Glutamatergic neuron (in vitro differentiated cells): ENCODE results near the gene TEX19. TPM values are rescaled to one million over a fixed set of nuclear protein-coding genes. Genes with fewer than 3 reads are reported as not detected.

Experiments used
- DNase-seq: peaks from one replicate; pipeline ENCODE4 v3.0.0; 2022
- H3K27ac Mint-ChIP-seq: one replicate; pipeline ENCODE4 v1.8.0; 2020; ENCODE audit warnings: mild to moderate bottlenecking, mixed read lengths, inconsistent platforms; ENCODE audit not compliant: unreplicated experiment
- H3K27me3 Mint-ChIP-seq: one replicate; pipeline ENCODE4 v1.8.0; 2020; ENCODE audit warnings: mild to moderate bottlenecking, moderate library complexity, mixed read lengths, inconsistent platforms; ENCODE audit not compliant: unreplicated experiment
- H3K36me3 Mint-ChIP-seq: one replicate; pipeline ENCODE4 v1.8.0; 2020; ENCODE audit warnings: mild to moderate bottlenecking, mixed read lengths, inconsistent platforms; ENCODE audit not compliant: unreplicated experiment
- H3K4me1 Mint-ChIP-seq: one replicate; pipeline ENCODE4 v1.8.0; 2020; ENCODE audit warnings: mild to moderate bottlenecking, low read depth, mixed read lengths, inconsistent platforms; ENCODE audit not compliant: unreplicated experiment
- H3K4me3 Mint-ChIP-seq: one replicate; pipeline ENCODE4 v1.8.0; 2020; ENCODE audit warnings: mild to moderate bottlenecking, mixed read lengths, inconsistent platforms; ENCODE audit not compliant: unreplicated experiment
- H3K9me3 Mint-ChIP-seq: one replicate; pipeline ENCODE4 v1.8.0; 2020; ENCODE audit warnings: mild to moderate bottlenecking, moderate library complexity, mixed read lengths, inconsistent platforms; ENCODE audit not compliant: unreplicated experiment
- CTCF ChIP-seq: fragments of 200-600 bp; sonication (generic); IDR thresholded peaks from one replicate; pipeline ENCODE4 v1.5.0; 2021; ENCODE audit not compliant: partially characterized antibody, unreplicated experiment
- total RNA-seq: library from RNA; stranded (reverse); fragmentation: NEBNext Ultra II Directional; extraction: Animal tissue kit (Norgen Biotek cat#: 25700); gene quantifications from one replicate; pipeline ENCODE4 v1.2.1, GENCODE V29; 2021; ENCODE audit not compliant: unreplicated experiment

Gene TEX19
- total RNA-seq, 1 donor from 2014 or later = not detected

- peaks cover 13% of the 10 kb centered on the region for H3K27me3 Mint-ChIP-seq
- peaks cover 8% of the 10 kb centered on the region for H3K9me3 Mint-ChIP-seq
- no peak for DNase-seq
- TF ChIP-seq CTCF = no peak
- no peaks in the 10 kb centered on the region for H3K36me3 Mint-ChIP-seq
- H3K4me3 Mint-ChIP-seq = no peak overlapping the region
- peaks cover 14% of the 10 kb centered on the region for H3K4me1 Mint-ChIP-seq
- H3K27ac Mint-ChIP-seq = no peak overlapping the region
These were observed 23.8 kb downstream of the TEX19 start for GRCh38 chr17:82382933-82383255.

GRCh38 chr17:82383411-82383810 is 24.4 kb downstream of the TEX19 start:
- Mint-ChIP-seq H3K36me3 (no peaks in the 10 kb centered on the region), H3K4me3 (no peak overlapping the region), H3K4me1 (peaks cover 14% of the 10 kb centered on the region), H3K9me3 (peaks cover 9% of the 10 kb centered on the region), H3K27ac (peak overlapping the region; percentile 8), H3K27me3 (peaks cover 13% of the 10 kb centered on the region)
- no peak for TF ChIP-seq CTCF
- peak; percentile 62 for DNase-seq

GRCh38 chr17:82384051-82384729 is 25.1 kb downstream of the TEX19 start:
- DNase-seq = no peak
- peaks cover 11% of the 10 kb centered on the region for H3K27me3 Mint-ChIP-seq
- H3K9me3 Mint-ChIP-seq = peaks cover 8% of the 10 kb centered on the region
- H3K4me1 Mint-ChIP-seq = peaks cover 12% of the 10 kb centered on the region
- no peak overlapping the region for H3K4me3 Mint-ChIP-seq
- no peak overlapping the region for H3K27ac Mint-ChIP-seq
- H3K36me3 Mint-ChIP-seq = no peaks in the 10 kb centered on the region
- no peak for TF ChIP-seq CTCF

GRCh38 chr17:82384730-82385481 is 25.9 kb downstream of the TEX19 start:
- Mint-ChIP-seq H3K27me3 (peaks cover 14% of the 10 kb centered on the region), H3K36me3 (no peaks in the 10 kb centered on the region), H3K4me3 (no peak overlapping the region), H3K4me1 (peaks cover 11% of the 10 kb centered on the region), H3K9me3 (peaks cover 8% of the 10 kb centered on the region), H3K27ac (peak overlapping the region; percentile 22)
- TF ChIP-seq CTCF = no peak
- peak; percentile 45 for DNase-seq
